Measurements from ENCODE around the gene FN1. TPM values are rescaled to one million over a fixed set of nuclear protein-coding genes. Genes with fewer than 3 reads are reported as not detected.

Gene FN1
- total RNA-seq, 1 experiment from 2014 or later, result 39.4 TPM

- H3K4me3 ChIP-seq, result no peak overlapping the region
- H2AFZ ChIP-seq, result no peak overlapping the region
- H3K4me1 ChIP-seq (replicated peaks; ENCODE audit: insufficient read depth), result no peaks in the 10 kb centered on the region
- ChIA-PET POLR2A (ENCODE audit: unreplicated experiment) (no interaction called here), CTCF (no interaction called here)
- no peak for DNase-seq
- H3K79me2 ChIP-seq (ENCODE audit: low read depth), result no peaks in the 10 kb centered on the region
- no peaks in the 10 kb centered on the region for H3K9me2 ChIP-seq (ENCODE audit: insufficient read depth)
- H3K4me2 ChIP-seq, result no peak overlapping the region
- H3K27ac ChIP-seq, result no peak overlapping the region
- intact Hi-C loops (cut with micrococcal nuclease; ENCODE audit: unreplicated experiment), result no loop called here
- H4K20me1 ChIP-seq (ENCODE audit: insufficient read depth), result no peaks in the 10 kb centered on the region
- TF ChIP-seq CTCF (conservative IDR thresholded peaks at IDR 0.05), result no peak
- H3K36me3 ChIP-seq (ENCODE audit: low read depth), result peaks cover 10% of the 10 kb centered on the region; the same call in 1 of the 2 replicates
- no peaks in the 10 kb centered on the region for H3K9me3 ChIP-seq (ENCODE audit: insufficient read depth, low read depth)
- no TSS peak for BruUV-seq (replicated peaks)
- no peaks in the 10 kb centered on the region for H3F3A ChIP-seq (ENCODE audit: insufficient read depth, low read depth)
- no peaks in the 10 kb centered on the region for H3K27me3 ChIP-seq (ENCODE audit: insufficient read depth, low read depth)
Measured at GRCh38 chr2:215362562-215362904, 73.3 kb downstream of the FN1 start.

GRCh38 chr2:215361876-215362561 is 73.8 kb downstream of the FN1 start:
- BruUV-seq (replicated peaks), result no TSS peak
- CTCF ChIA-PET, result no interaction called here

GRCh38 chr2:215361211-215361875 is 74.5 kb downstream of the FN1 start:
- Histone ChIP-seq H3K9me2 (ENCODE audit: insufficient read depth) (no peaks in the 10 kb centered on the region), H3K27me3 (ENCODE audit: insufficient read depth, low read depth) (no peaks in the 10 kb centered on the region), H3K36me3 (ENCODE audit: low read depth) (peaks cover 6% of the 10 kb centered on the region; the same call in 1 of the 2 replicates), H3K4me1 (replicated peaks; ENCODE audit: insufficient read depth) (no peaks in the 10 kb centered on the region), H3K27ac (no peak overlapping the region), H3K4me2 (no peak overlapping the region), H4K20me1 (ENCODE audit: insufficient read depth) (no peaks in the 10 kb centered on the region), H3K4me3 (no peak overlapping the region), H3F3A (ENCODE audit: insufficient read depth, low read depth) (no peaks in the 10 kb centered on the region), H3K9me3 (ENCODE audit: insufficient read depth, low read depth) (no peaks in the 10 kb centered on the region), H3K79me2 (ENCODE audit: low read depth) (no peaks in the 10 kb centered on the region), H2AFZ (no peak overlapping the region)
- intact Hi-C loops (cut with micrococcal nuclease; ENCODE audit: unreplicated experiment), result no loop called here
- BruUV-seq (replicated peaks), result no TSS peak
- ChIA-PET CTCF (no interaction called here), POLR2A (ENCODE audit: unreplicated experiment) (no interaction called here)
- no peak for TF ChIP-seq CTCF (conservative IDR thresholded peaks at IDR 0.05)
- no peak for TF ChIP-seq EZH2 (IDR thresholded peaks at IDR 0.05; ENCODE audit: low read depth)
- no peak for DNase-seq

More at GRCh38 chr2:215361876-215362561, 73.8 kb downstream of the FN1 start:
- Histone ChIP-seq H4K20me1 (ENCODE audit: insufficient read depth) (no peaks in the 10 kb centered on the region), H3K27me3 (ENCODE audit: insufficient read depth, low read depth) (no peaks in the 10 kb centered on the region), H3K4me3 (no peak overlapping the region), H3K4me1 (replicated peaks; ENCODE audit: insufficient read depth) (no peaks in the 10 kb centered on the region), H3K9me3 (ENCODE audit: insufficient read depth, low read depth) (no peaks in the 10 kb centered on the region), H3K36me3 (ENCODE audit: low read depth) (peaks cover 10% of the 10 kb centered on the region; the same call in 1 of the 2 replicates), H3K79me2 (ENCODE audit: low read depth) (no peaks in the 10 kb centered on the region), H3K4me2 (no peak overlapping the region), H3F3A (ENCODE audit: insufficient read depth, low read depth) (no peaks in the 10 kb centered on the region), H3K9me2 (ENCODE audit: insufficient read depth) (no peaks in the 10 kb centered on the region), H2AFZ (no peak overlapping the region), H3K27ac (no peak overlapping the region)
- no peak for TF ChIP-seq EZH2 (IDR thresholded peaks at IDR 0.05; ENCODE audit: low read depth)
- no peak for TF ChIP-seq CTCF (conservative IDR thresholded peaks at IDR 0.05)
- intact Hi-C loops (cut with micrococcal nuclease; ENCODE audit: unreplicated experiment), result no loop called here
- DNase-seq, result no peak
- POLR2A ChIA-PET (ENCODE audit: unreplicated experiment), result no interaction called here

Data from PC-9 (cell line).